K562 (cell line): Measurements from ENCODE around the gene DDHD1. TPM values are rescaled to one million over a fixed set of nuclear protein-coding genes. Genes with fewer than 3 reads are reported as not detected.

Experiments used
- ATAC-seq: fragments of 200-7000 bp; cut with Tn5 transposase; 3 replicates; pipeline ENCODE4 v1.9.1; 2020; ENCODE audit warnings: moderate library complexity
- BruUV-seq: library from RNA; stranded (reverse); fragments of 400-500 nt; replicated peaks from 2 replicates; lab custom pipeline; 2021; lab: Mats Ljungman, UMichigan
- CTCF ChIA-PET: fragments of 300-600 bp; formaldehyde crosslinking; extraction: SDS; loops from one replicate; lab custom pipeline; 2021; ENCODE audit warnings: low intra/inter-chr PET ratio; lab: Yijun Ruan, JAX
- POLR2A ChIA-PET: fragments of 300-600, 350-650 bp; sonication (Branson Sonifier 250); formaldehyde crosslinking; extraction: SDS; loops from one replicate; lab custom pipeline; 2021; ENCODE audit warnings: antibody characterized with exemption, inconsistent platforms; lab: Yijun Ruan, JAX
- DNase-seq, 4 experiments: peaks; one replicate each; pipeline versions ENCODE4 v3.0.0 to v3.0.0-alpha.2; 2011 to 2018; ENCODE audit warnings: low spot score in 3 of 4, mixed read lengths in 3 of 4; ENCODE audit errors: extremely low read depth in 1 of 4
- FAIRE-seq: peaks from 2 replicates; lab custom pipeline; 2011; peaks lifted over from hg19 to GRCh38; lab: Jason Lieb, UNC
- H2AFZ ChIP-seq: 2 replicates; pipeline ENCODE4 v1.6.0; 2011; ENCODE audit warnings: low read depth, low read length, control low read depth, inconsistent platforms
- H3K27ac ChIP-seq: fragments of 200-600 bp; 3 replicates; pipeline ENCODE4 v1.8.0; 2011; ENCODE audit warnings: low read depth, mild to moderate bottlenecking, control low read depth, inconsistent platforms, low read length, moderate library complexity, mixed read lengths; ENCODE audit errors: extremely low read depth
- H3K27me3 ChIP-seq, 2 experiments: fragments of 300-600 bp in 1 of 2; 2 replicates in 1 of 2; 3 replicates in 1 of 2; pipeline versions ENCODE4 v1.6.0 to v1.8.0; 2011; ENCODE audit warnings: inconsistent platforms in 2 of 2, low read length in 2 of 2, mild to moderate bottlenecking in 1 of 2, mixed read lengths in 1 of 2, moderate library complexity in 1 of 2; ENCODE audit not compliant: control insufficient read depth in 2 of 2, insufficient read depth in 2 of 2
- H3K36me3 ChIP-seq: fragments of 300-600 bp; 3 replicates; pipeline ENCODE4 v1.8.0; 2011; ENCODE audit warnings: mild to moderate bottlenecking, low read length, inconsistent platforms; ENCODE audit not compliant: control insufficient read depth, insufficient read depth
- H3K4me1 ChIP-seq, 2 experiments: fragments of 200-600 bp in 1 of 2; replicated peaks in 1 of 2; 2 replicates in 1 of 2; 3 replicates in 1 of 2; pipeline versions ENCODE4 v1.5.1 to v1.8.0; 2011; ENCODE audit warnings: inconsistent platforms in 2 of 2, low read length in 2 of 2, mild to moderate bottlenecking in 1 of 2, mixed read lengths in 1 of 2, moderate library complexity in 1 of 2; ENCODE audit not compliant: control insufficient read depth in 2 of 2, insufficient read depth in 2 of 2
- H3K4me2 ChIP-seq: 2 replicates; pipeline ENCODE4 v1.6.1; 2011; ENCODE audit warnings: low read length, control low read depth, inconsistent platforms, mixed read lengths; ENCODE audit not compliant: insufficient read depth
- H3K4me3 ChIP-seq: fragments of 200-600 bp; sonication (generic), shearing (Covaris generic); 2 replicates; pipeline ENCODE4 v1.5.1; 2016; ENCODE audit warnings: control low read depth, inconsistent platforms
- H3K79me2 ChIP-seq: fragments of 200-600 bp; 3 replicates; pipeline ENCODE4 v1.8.0; 2011; ENCODE audit warnings: low read length, inconsistent platforms; ENCODE audit not compliant: control insufficient read depth, insufficient read depth
- H3K9ac ChIP-seq, 2 experiments: 2 replicates each; pipeline versions ENCODE4 v1.6.0 to v1.6.1; 2011; ENCODE audit warnings: low read depth in 2 of 2, low read length in 2 of 2, control low read depth in 1 of 2, inconsistent platforms in 1 of 2, mild to moderate bottlenecking in 1 of 2, mixed read lengths in 1 of 2; ENCODE audit not compliant: insufficient read depth in 1 of 2
- H3K9me1 ChIP-seq: one replicate; pipeline ENCODE4 v1.6.0; 2011; ENCODE audit warnings: inconsistent platforms, mild to moderate bottlenecking, low read length, moderate library complexity; ENCODE audit not compliant: control insufficient read depth, insufficient read depth
- H3K9me3 ChIP-seq: replicated peaks from 2 replicates; pipeline ENCODE4 v1.5.1; 2011; ENCODE audit warnings: low read depth, low read length, inconsistent platforms; ENCODE audit not compliant: control insufficient read depth, insufficient read depth
- H4K20me1 ChIP-seq: replicated peaks from 2 replicates; pipeline ENCODE4 v1.6.1; 2011; ENCODE audit warnings: low read length, inconsistent platforms, mixed read lengths; ENCODE audit not compliant: control insufficient read depth, insufficient read depth
- ATF1 ChIP-seq, 2 experiments: fragments of 450-650 bp in 1 of 2; IDR thresholded peaks; 2 replicates each; pipeline ENCODE4 v1.6.1; 2016; ENCODE audit warnings: missing compliant biosample characterization in 1 of 2, missing genetic modification characterization in 1 of 2
- POLR2H ChIP-seq: IDR thresholded peaks from 2 replicates; pipeline ENCODE4 v1.6.1; 2016; ENCODE audit warnings: missing genetic modification characterization, low read depth, mild to moderate bottlenecking, control low read depth, missing compliant biosample characterization, moderate library complexity
- STAT5A ChIP-seq: IDR thresholded peaks from 2 replicates; pipeline ENCODE4 v1.6.1; 2012; ENCODE audit warnings: low read length, inconsistent platforms, borderline replicate concordance
- TAL1 ChIP-seq: fragments of 450-650 bp; IDR thresholded peaks from 2 replicates; pipeline ENCODE4 v1.6.1; 2016; ENCODE audit warnings: mild to moderate bottlenecking
- ZNF280B ChIP-seq: fragments of 250-450 bp; sonication (Bioruptor Pico); IDR thresholded peaks from 2 replicates; pipeline ENCODE4 v1.5.1; 2021; ENCODE audit warnings: mild to moderate bottlenecking
- ZNF655 ChIP-seq: fragments of 250-450 bp; sonication (Bioruptor Pico); IDR thresholded peaks from 2 replicates; pipeline ENCODE4 v1.5.0; 2021
- WGBS: fragments of 100-300 bp; shearing (Covaris generic); methylation state at CpG from one replicate; pipeline ENCODE4 v1.1.6; 2016; ENCODE audit warnings: low coverage, mixed read lengths; ENCODE audit not compliant: insufficient coverage; ENCODE audit errors: missing lambda C conversion rate; 5-methylcytosine and 5-hydroxymethylcytosine counted together
- in situ Hi-C: fragments of 300-500 bp; cut with MboI; formaldehyde crosslinking; loops from 4 replicates; pipeline ENCODE4 v1.15.0; 2018; ENCODE audit warnings: inconsistent platforms, mixed read lengths
- intact Hi-C: fragments of 100-400 bp; cut with micrococcal nuclease; formaldehyde crosslinking; loops from 2 replicates; pipeline ENCODE4 v1.14.2; 2022
- polyA plus RNA-seq, 8 experiments: library from polyadenylated mRNA; depleted of rRNA in 4 of 8; stranded (reverse) in 5 of 8; unstranded in 3 of 8; fragments of >200 nt; fragmentation: Nextera tagmentation in 2 of 8; fragmentation: Illumina TruSeq in 1 of 8; extraction: Ambion mirVana in 2 of 8; extraction: Trizol in 1 of 8; gene quantifications; 2 replicates each; pipeline versions ENCODE4 v1.2.1 to v1.2.3, GENCODE V29; 2011 to 2014; ENCODE audit warnings: inconsistent platforms in 1 of 8, missing spikeins in 1 of 8
- total RNA-seq, 7 experiments: library from RNA; depleted of rRNA in 6 of 7; stranded (reverse); fragments of >200 nt in 6 of 7; fragmentation: Illumina TruSeq in 2 of 7; extraction: Trizol in 2 of 7; gene quantifications; 2 replicates each; pipeline versions ENCODE4 v1.2.1 to v1.2.3, GENCODE V29; 2011 to 2021; ENCODE audit warnings: low replicate concordance in 1 of 7
- TF ChIP-seq, protein P1 (sequence below), 2 experiments: fragments of 450-650 bp in 1 of 2; IDR thresholded peaks; 2 replicates each; pipeline ENCODE4 v1.6.1; 2011 to 2017; ENCODE audit warnings: low read depth in 2 of 2, antibody characterized with exemption in 1 of 2, borderline replicate concordance in 1 of 2, low read length in 1 of 2, mild to moderate bottlenecking in 1 of 2, mixed read lengths in 1 of 2; ENCODE audit not compliant: control insufficient read depth in 1 of 2

The DDHD1 gene
- total and polyA plus RNA-seq, 9 of the 15 experiments (the other 6 are each of a cell fraction or from before 2014, with no cell fraction given) = 1.2 to 12.3 (median 5.0) TPM

DNA sequence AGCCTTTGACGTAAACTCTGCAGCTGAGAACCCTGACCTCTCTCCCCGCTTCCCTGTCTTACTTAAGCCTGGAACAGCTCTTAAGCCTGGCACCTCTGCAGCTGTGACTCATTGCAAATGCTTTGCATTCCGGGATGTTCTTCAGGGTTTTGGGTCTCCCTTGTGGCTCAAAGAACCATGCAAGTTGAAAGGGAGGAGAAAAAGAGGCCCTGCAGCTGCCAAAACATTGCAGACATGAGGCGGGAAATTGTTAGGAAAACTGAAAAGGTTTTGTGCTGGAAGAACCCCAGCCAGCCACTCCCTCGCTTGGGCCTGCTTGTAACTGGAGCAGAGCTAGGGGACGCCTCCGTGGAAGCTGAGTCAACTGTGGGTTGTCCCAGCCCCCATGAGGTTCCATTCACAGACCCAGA lies 142.1 kb downstream of the DDHD1 start (continued):
- no peak for TF ChIP-seq ZNF655 (CRISPR knock-in tag)

DNA sequence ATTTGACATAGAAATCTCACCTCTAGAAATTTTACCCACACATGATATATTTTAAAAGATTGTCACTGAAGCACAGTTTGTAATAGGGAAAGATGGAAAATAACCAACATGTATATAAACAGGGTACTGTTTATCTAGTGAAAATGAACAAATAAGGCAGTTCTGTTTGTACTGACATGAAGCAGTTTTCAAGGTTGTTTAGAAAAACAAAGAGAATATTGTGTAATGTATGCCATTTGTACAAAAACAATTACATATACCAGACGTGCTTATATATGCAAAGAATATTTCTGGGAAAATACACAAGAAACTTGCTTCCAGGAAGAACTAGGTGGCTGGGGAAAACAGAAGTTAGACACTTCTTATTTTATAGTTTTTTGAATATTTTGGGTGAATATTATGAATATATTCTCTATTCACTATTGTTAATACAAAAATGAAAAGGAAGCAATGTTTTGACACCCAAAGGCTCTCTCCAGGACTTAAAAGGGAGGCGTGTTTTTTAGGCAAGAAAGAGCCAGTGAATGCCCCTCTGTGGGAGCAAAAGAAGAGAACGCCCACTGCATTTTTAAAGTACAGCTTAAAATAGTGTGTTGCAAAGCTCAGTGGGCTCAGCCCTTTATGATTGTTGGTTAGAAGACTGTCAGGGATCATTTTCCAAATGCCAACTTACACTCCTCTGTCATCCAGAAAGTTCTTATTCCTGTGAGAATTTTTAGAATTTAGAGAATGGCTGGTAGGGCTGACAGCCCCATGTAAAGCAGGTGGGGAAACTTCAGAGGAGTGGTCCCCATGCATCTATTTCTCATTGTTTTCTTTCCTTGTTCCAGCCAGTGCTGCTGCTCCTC lies 142.7 kb downstream of the DDHD1 start:
- no peak overlapping the region for H2AFZ ChIP-seq
- ChIA-PET POLR2A (no interaction called here), CTCF (no interaction called here)
- no peak overlapping the region for H3K9ac ChIP-seq
- H3K79me2 ChIP-seq = no peaks in the 10 kb centered on the region
- H3K36me3 ChIP-seq = no peaks in the 10 kb centered on the region
- no peaks in the 10 kb centered on the region for H3K4me1 ChIP-seq
- no peak for FAIRE-seq
- H3K27ac ChIP-seq = no peak overlapping the region
- no peak overlapping the region for H3K4me3 ChIP-seq
- no peak for DNase-seq
- WGBS = 6% methylated on average over 3 of the region's 3 CpGs
- no peak for ATAC-seq
- H3K27me3 ChIP-seq = no peaks in the 10 kb centered on the region
- H3K9me3 ChIP-seq = no peaks in the 10 kb centered on the region
- intact Hi-C loops = no loop called here
- BruUV-seq = no TSS peak
- in situ Hi-C loops = no loop called here
- no peak overlapping the region for H3K4me2 ChIP-seq
- no peaks in the 10 kb centered on the region for H4K20me1 ChIP-seq
- H3K9me1 ChIP-seq = no peaks in the 10 kb centered on the region
- TF ChIP-seq ZNF280B (CRISPR knock-in tag) (no peak), TAL1 (no peak), STAT5A (no peak), POLR2H (tag) (no peak), ATF1 (CRISPR knock-in tag; IDR thresholded peaks at IDR 0.05) (no peak), ATF1 (tag; IDR thresholded peaks at IDR 0.05) (no peak)
- TF ChIP-seq, protein P1, sequence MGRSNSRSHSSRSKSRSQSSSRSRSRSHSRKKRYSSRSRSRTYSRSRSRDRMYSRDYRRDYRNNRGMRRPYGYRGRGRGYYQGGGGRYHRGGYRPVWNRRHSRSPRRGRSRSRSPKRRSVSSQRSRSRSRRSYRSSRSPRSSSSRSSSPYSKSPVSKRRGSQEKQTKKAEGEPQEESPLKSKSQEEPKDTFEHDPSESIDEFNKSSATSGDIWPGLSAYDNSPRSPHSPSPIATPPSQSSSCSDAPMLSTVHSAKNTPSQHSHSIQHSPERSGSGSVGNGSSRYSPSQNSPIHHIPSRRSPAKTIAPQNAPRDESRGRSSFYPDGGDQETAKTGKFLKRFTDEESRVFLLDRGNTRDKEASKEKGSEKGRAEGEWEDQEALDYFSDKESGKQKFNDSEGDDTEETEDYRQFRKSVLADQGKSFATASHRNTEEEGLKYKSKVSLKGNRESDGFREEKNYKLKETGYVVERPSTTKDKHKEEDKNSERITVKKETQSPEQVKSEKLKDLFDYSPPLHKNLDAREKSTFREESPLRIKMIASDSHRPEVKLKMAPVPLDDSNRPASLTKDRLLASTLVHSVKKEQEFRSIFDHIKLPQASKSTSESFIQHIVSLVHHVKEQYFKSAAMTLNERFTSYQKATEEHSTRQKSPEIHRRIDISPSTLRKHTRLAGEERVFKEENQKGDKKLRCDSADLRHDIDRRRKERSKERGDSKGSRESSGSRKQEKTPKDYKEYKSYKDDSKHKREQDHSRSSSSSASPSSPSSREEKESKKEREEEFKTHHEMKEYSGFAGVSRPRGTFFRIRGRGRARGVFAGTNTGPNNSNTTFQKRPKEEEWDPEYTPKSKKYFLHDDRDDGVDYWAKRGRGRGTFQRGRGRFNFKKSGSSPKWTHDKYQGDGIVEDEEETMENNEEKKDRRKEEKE (IDR thresholded peaks at IDR 0.05; ENCODE audit: borderline replicate concordance in 1 of 2, control insufficient read depth in 1 of 2, low read depth in 2 of 2, low read length in 1 of 2) = no peak
